Measurements from ENCODE around the gene CACNA1E. TPM values are rescaled to one million over a fixed set of nuclear protein-coding genes. Genes with fewer than 3 reads are reported as not detected.
"Not testable (repeated sequence)": the region's sequence is repeated elsewhere in the genome, so short reads cannot be mapped to it uniquely, and the experiment has no call there.

CACNA1E gene
- total RNA-seq, 2 donors from 2014 or later = 0.11 TPM; not detected in 1

DNA sequence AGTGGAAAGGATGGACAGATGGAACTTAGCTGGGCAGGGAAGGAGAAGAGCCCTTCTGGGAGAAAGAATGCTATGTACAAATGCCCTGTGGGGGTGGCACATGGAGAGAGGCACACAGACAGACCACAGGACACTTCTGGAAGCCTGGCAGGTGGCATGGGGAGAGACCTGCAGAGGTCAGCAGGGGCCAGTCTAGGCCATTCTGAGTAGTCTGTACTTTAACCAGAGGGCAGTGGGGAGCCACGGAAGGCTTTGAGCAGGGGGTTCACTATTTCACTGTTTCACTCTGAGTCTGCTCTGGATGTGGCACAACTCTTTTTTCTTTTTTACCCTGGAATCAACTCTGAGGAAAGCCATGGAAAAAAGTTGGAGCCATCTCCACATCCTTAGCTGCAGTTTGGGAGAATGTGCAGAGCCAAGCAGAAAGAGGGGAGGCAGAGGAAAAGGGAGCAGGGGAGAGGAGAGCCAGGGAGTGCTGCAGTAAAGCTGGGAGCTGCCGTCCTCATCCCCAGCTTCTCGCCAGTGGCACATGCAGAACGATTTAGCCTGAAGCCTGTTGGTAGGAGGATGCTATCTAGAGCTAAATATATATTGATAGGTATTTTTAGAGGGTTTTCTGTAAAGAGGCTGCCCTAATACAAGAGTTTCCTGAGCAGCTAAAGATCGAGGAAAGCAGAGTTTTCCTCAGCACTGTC lies 34.0 kb downstream of the CACNA1E start:
- H3K9me3 Mint-ChIP-seq = no peaks in the 10 kb centered on the region
- H3K27me3 Mint-ChIP-seq = peaks cover 3% of the 10 kb centered on the region
- ATAC-seq (replicated peaks) = no peak
- H3K4me3 Mint-ChIP-seq = no peak overlapping the region
- no peaks in the 10 kb centered on the region for H3K36me3 Mint-ChIP-seq (ENCODE audit: low read depth)
- no peak overlapping the region for H3K27ac Mint-ChIP-seq
- peaks cover 7% of the 10 kb centered on the region for H3K4me1 Mint-ChIP-seq

DNA sequence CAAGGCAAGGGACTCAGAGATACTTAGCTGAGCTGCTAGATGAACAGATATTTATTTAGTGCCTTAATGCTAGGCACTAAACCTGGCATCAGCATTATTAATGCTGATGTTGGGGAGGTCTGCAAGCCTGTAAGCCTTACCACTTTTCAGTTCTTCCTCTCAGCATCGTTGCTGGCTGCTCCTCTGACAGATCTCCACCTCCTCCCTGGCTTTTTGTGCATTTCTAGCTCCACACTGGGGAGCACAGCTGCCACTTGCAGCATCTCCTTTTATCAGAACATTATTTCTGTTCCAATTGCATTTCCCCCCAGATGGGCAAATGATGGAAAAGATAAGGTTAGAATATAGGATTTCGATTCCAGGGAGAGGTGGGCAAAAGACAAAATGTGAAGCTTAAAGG lies 34.8 kb downstream of the CACNA1E start:
- no peak for ATAC-seq (replicated peaks)
- H3K27ac Mint-ChIP-seq = no peak overlapping the region
- H3K27me3 Mint-ChIP-seq = peaks cover 3% of the 10 kb centered on the region
- H3K4me1 Mint-ChIP-seq = peaks cover 7% of the 10 kb centered on the region
- H3K4me3 Mint-ChIP-seq = no peak overlapping the region
- H3K9me3 Mint-ChIP-seq = no peaks in the 10 kb centered on the region
- no peaks in the 10 kb centered on the region for H3K36me3 Mint-ChIP-seq (ENCODE audit: low read depth)

GRCh38 chr1:181522864-181523263 lies 39.5 kb downstream of the CACNA1E start:
- no peaks in the 10 kb centered on the region for H3K36me3 Mint-ChIP-seq (ENCODE audit: low read depth)
- ATAC-seq (replicated peaks) = no peak
- H3K9me3 Mint-ChIP-seq = no peaks in the 10 kb centered on the region
- peaks cover 3% of the 10 kb centered on the region for H3K27me3 Mint-ChIP-seq
- peaks cover 7% of the 10 kb centered on the region for H3K4me1 Mint-ChIP-seq
- no peak overlapping the region for H3K4me3 Mint-ChIP-seq
- no peak overlapping the region for H3K27ac Mint-ChIP-seq

DNA sequence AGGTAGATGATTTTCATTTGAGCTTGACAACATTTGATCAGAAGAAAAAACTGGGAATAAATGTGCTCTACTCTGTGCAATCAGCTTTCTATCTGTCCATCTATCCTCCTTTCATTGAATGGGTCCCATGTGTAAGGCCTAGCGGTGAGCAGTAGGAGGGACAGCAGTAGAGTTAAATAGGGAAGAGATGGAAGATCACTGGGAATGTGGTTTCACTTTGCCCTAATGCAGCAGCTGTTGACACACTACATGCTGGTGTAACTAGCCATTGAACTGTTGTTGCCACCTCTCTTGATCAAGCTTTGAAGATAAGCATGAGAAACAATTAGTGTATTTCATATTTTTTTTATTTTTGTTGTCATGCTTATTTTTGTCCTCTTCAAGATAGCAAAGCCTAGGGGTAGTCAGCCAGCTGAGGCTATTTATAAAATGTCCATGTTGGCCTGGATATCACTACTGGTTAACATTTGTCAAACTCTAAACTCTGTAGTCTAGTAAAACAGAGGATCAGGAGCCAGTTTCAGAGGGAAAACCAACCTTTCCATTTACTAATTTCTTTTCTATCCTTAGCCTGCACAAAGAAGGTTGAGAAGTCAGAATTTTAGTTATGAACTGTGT lies 41.9 kb downstream of the CACNA1E start:
- H3K4me1 Mint-ChIP-seq = peaks cover 7% of the 10 kb centered on the region
- H3K27ac Mint-ChIP-seq = no peak overlapping the region
- no peak overlapping the region for H3K4me3 Mint-ChIP-seq
- ATAC-seq (replicated peaks) = no peak
- peaks cover 6% of the 10 kb centered on the region for H3K9me3 Mint-ChIP-seq
- H3K27me3 Mint-ChIP-seq = peaks cover 10% of the 10 kb centered on the region
- H3K36me3 Mint-ChIP-seq (ENCODE audit: low read depth) = no peaks in the 10 kb centered on the region

DNA sequence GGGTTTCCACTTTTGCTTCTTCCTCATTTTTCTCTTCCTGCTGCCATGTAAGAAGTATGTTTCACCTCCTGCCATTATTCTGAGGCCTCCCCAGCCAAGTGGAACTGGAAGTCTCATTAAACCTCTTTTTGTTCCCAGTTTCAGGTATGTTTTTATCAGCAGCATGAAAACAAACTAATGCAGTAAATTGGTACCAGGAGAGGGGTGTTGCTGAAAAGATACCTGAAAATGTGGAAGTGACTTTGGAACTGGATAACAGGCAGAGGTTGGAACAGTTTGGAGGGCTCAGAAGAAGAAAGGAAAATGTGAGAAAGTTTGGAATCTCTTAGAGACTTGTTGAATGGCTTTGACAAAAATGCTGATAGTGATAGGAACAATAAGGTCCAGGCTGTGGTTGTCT lies 44.9 kb downstream of the CACNA1E start:
- H3K4me3 Mint-ChIP-seq; H3K9me3 Mint-ChIP-seq; H3K4me1 Mint-ChIP-seq; H3K27ac Mint-ChIP-seq; H3K36me3 Mint-ChIP-seq (ENCODE audit: low read depth); ATAC-seq (replicated peaks): not testable (repeated sequence)
- H3K27me3 Mint-ChIP-seq = peaks cover 10% of the 10 kb centered on the region

- H3K36me3 Mint-ChIP-seq (ENCODE audit: low read depth) = no peaks in the 10 kb centered on the region
- ATAC-seq (replicated peaks) = no peak
- no peaks in the 10 kb centered on the region for H3K4me1 Mint-ChIP-seq
- no peak overlapping the region for H3K27ac Mint-ChIP-seq
- peaks cover 6% of the 10 kb centered on the region for H3K9me3 Mint-ChIP-seq
- no peak overlapping the region for H3K4me3 Mint-ChIP-seq
- peaks cover 13% of the 10 kb centered on the region for H3K27me3 Mint-ChIP-seq
Observed at GRCh38 chr1:181531441-181531840, 48.1 kb downstream of the CACNA1E start.

GRCh38 chr1:181531951-181532600 lies 48.8 kb downstream of the CACNA1E start:
- ATAC-seq (replicated peaks) = no peak
- Mint-ChIP-seq H3K27ac (no peak overlapping the region), H3K9me3 (peaks cover 6% of the 10 kb centered on the region), H3K36me3 (ENCODE audit: low read depth) (no peaks in the 10 kb centered on the region), H3K4me1 (no peaks in the 10 kb centered on the region), H3K4me3 (no peak overlapping the region), H3K27me3 (peaks cover 16% of the 10 kb centered on the region)

- Mint-ChIP-seq H3K36me3 (ENCODE audit: low read depth) (no peaks in the 10 kb centered on the region), H3K27me3 (peaks cover 27% of the 10 kb centered on the region), H3K27ac (no peak overlapping the region), H3K4me3 (no peak overlapping the region), H3K9me3 (no peaks in the 10 kb centered on the region), H3K4me1 (no peaks in the 10 kb centered on the region)
- ATAC-seq (replicated peaks) = no peak
Observed at GRCh38 chr1:181538836-181539235, 55.5 kb downstream of the CACNA1E start.

DNA sequence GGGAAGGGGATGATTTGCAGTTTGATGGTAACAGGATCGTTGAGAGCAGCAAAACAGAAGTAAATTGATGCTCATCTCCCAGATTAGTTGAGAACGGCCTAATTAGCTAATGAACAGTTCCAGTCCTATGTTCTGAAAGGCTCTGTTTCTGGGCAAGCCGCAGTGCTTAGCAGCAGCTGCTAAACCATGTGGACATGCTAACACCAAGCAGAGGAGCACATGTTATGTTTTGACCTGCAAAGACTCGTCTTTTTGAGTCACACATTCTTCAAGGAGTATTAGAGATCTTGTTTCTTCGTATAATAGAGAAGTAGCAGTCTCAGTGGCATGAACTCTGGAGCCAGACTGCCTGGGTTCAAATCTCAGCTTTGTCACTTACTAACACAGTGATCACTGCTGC lies 58.1 kb downstream of the CACNA1E start:
- Mint-ChIP-seq H3K27ac (no peak overlapping the region), H3K4me1 (no peaks in the 10 kb centered on the region), H3K4me3 (no peak overlapping the region), H3K27me3 (peaks cover 34% of the 10 kb centered on the region), H3K9me3 (no peaks in the 10 kb centered on the region), H3K36me3 (ENCODE audit: low read depth) (no peaks in the 10 kb centered on the region)
- ATAC-seq (replicated peaks) = no peak

GRCh38 chr1:181541947-181542346 lies 58.6 kb downstream of the CACNA1E start:
- Mint-ChIP-seq H3K36me3 (ENCODE audit: low read depth) (no peaks in the 10 kb centered on the region), H3K27ac (no peak overlapping the region), H3K4me3 (no peak overlapping the region), H3K9me3 (no peaks in the 10 kb centered on the region), H3K27me3 (peaks cover 35% of the 10 kb centered on the region), H3K4me1 (no peaks in the 10 kb centered on the region)
- ATAC-seq (replicated peaks) = no peak

- peaks cover 37% of the 10 kb centered on the region for H3K27me3 Mint-ChIP-seq
- not testable (repeated sequence) for H3K4me1 Mint-ChIP-seq; ATAC-seq (replicated peaks); H3K36me3 Mint-ChIP-seq (ENCODE audit: low read depth); H3K4me3 Mint-ChIP-seq; H3K9me3 Mint-ChIP-seq; H3K27ac Mint-ChIP-seq
Observed at GRCh38 chr1:181542406-181542805, 59.1 kb downstream of the CACNA1E start.

- Mint-ChIP-seq H3K4me3 (no peak overlapping the region), H3K27me3 (peaks cover 34% of the 10 kb centered on the region), H3K9me3 (no peaks in the 10 kb centered on the region), H3K36me3 (ENCODE audit: low read depth) (no peaks in the 10 kb centered on the region), H3K4me1 (no peaks in the 10 kb centered on the region), H3K27ac (no peak overlapping the region)
- no peak for ATAC-seq (replicated peaks)
Observed at GRCh38 chr1:181545395-181545794, 62.1 kb downstream of the CACNA1E start.

DNA sequence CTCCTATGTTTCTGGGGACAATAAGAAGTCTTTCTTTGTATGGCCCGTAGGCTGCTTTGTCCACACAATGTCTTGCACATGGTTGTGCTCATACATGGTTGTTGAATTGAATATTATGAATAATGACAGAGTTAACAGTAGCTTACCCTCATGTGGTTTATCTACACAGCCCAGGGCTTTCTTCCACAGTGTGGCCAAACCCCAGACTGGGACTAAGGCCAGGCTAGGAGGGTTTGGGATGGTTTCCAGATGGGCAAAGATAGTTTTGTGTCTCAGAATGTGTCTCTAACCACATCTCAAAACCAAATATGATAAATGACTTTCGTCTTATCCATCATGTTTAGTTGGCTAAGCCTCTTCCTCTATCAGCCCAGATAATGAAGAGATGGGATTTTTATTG lies 65.2 kb downstream of the CACNA1E start:
- ATAC-seq (replicated peaks) = no peak
- peaks cover 41% of the 10 kb centered on the region for H3K27me3 Mint-ChIP-seq
- H3K27ac Mint-ChIP-seq = no peak overlapping the region
- H3K9me3 Mint-ChIP-seq = no peaks in the 10 kb centered on the region
- no peaks in the 10 kb centered on the region for H3K4me1 Mint-ChIP-seq
- no peak overlapping the region for H3K4me3 Mint-ChIP-seq
- no peaks in the 10 kb centered on the region for H3K36me3 Mint-ChIP-seq (ENCODE audit: low read depth)

DNA sequence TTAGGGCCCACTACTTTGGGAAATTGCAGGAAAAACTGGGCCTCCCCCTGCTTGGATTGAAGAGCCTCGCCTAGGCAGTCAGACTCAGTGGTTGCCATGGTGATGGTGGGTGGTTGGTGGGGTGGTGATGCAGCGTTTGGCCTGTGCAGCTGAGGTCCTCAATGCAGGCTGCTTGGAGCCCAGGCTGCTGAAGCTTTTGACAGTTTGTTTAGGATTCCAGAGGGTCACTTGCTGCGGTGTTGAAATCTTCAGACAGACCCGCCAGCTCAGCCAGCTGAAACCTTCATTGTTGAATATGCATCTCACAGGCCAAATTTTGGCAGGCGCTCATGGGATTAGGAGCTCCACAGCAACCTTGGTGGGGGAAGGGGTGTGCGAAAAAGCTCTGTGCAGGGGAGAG lies 67.9 kb downstream of the CACNA1E start:
- H3K4me1 Mint-ChIP-seq = no peaks in the 10 kb centered on the region
- H3K4me3 Mint-ChIP-seq = no peak overlapping the region
- peaks cover 29% of the 10 kb centered on the region for H3K27me3 Mint-ChIP-seq
- no peaks in the 10 kb centered on the region for H3K36me3 Mint-ChIP-seq (ENCODE audit: low read depth)
- H3K27ac Mint-ChIP-seq = no peak overlapping the region
- H3K9me3 Mint-ChIP-seq = no peaks in the 10 kb centered on the region
- no peak for ATAC-seq (replicated peaks)

DNA sequence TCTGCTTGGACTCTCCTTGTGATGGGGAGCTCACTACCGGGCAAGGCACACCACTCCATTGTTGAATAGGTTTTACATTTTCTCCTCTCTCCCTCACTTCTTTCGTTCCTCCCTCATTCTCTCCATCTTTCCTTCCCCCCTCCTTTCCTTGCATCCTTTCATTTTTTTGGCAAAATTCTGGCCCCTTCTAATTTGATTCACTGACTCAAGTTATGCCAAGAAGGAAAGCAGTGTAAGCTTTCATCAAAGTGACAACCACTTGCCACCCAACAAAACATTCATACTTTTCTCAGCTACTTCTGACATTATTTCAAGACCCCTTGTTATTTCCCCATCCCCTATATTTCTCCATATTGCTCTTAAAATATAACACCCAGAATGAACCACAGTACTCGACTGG lies 68.4 kb downstream of the CACNA1E start:
- no peak overlapping the region for H3K27ac Mint-ChIP-seq
- no peak for ATAC-seq (replicated peaks)
- H3K27me3 Mint-ChIP-seq = peaks cover 26% of the 10 kb centered on the region
- H3K9me3 Mint-ChIP-seq = no peaks in the 10 kb centered on the region
- no peak overlapping the region for H3K4me3 Mint-ChIP-seq
- no peaks in the 10 kb centered on the region for H3K36me3 Mint-ChIP-seq (ENCODE audit: low read depth)
- H3K4me1 Mint-ChIP-seq = no peaks in the 10 kb centered on the region

Measured in activated T-helper 17 cell treated with anti-CD3 and anti-CD28 coated beads, Interleukin-2, amount 50 U/mL, for 72 hours (primary cell).